Measurements from ENCODE around the gene QRSL1.

DNA sequence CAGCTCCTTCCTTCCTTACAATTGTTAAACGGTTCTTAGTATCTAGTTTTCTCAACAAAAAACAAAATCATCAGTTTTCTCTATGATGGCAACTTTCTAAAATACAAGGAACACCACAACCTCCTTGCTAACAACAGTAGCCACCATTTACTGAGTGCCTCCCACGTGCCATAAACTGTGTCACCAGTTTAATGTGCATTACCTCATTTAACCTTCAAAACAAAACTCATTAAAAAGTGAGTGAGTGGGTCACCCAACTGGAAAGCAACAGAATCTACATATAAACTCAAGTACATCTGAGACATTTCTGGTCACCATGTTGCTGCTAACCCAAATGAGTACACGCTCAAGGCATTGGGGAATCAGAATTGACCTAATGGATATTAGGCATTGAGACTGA, 11.1 kb upstream of the QRSL1 start:
- TF ChIP-seq, protein P1, sequence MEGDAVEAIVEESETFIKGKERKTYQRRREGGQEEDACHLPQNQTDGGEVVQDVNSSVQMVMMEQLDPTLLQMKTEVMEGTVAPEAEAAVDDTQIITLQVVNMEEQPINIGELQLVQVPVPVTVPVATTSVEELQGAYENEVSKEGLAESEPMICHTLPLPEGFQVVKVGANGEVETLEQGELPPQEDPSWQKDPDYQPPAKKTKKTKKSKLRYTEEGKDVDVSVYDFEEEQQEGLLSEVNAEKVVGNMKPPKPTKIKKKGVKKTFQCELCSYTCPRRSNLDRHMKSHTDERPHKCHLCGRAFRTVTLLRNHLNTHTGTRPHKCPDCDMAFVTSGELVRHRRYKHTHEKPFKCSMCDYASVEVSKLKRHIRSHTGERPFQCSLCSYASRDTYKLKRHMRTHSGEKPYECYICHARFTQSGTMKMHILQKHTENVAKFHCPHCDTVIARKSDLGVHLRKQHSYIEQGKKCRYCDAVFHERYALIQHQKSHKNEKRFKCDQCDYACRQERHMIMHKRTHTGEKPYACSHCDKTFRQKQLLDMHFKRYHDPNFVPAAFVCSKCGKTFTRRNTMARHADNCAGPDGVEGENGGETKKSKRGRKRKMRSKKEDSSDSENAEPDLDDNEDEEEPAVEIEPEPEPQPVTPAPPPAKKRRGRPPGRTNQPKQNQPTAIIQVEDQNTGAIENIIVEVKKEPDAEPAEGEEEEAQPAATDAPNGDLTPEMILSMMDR (IDR thresholded peaks at IDR 0.05) = no peak
- no peak for TF ChIP-seq ZFX (IDR thresholded peaks at IDR 0.05; ENCODE audit: borderline replicate concordance)
